H1 (cell line): ENCODE results near the gene CD300LF. TPM values are rescaled to one million over a fixed set of nuclear protein-coding genes. Genes with fewer than 3 reads are reported as not detected.
A peak's percentile ranks its signal among the peaks of the same experiment; 100 is the strongest.

Source experiments
- CTCF ChIA-PET: fragments of 300-600 bp; sonication (Branson Sonifier 250); formaldehyde crosslinking; loops from one replicate; lab custom pipeline; 2021; ENCODE audit not compliant: partially characterized antibody; lab: Charles Lee
- POLR2A ChIA-PET: fragments of 300-600 bp; sonication (Branson Sonifier 250); formaldehyde crosslinking; loops from one replicate; lab custom pipeline; 2021; ENCODE audit warnings: inconsistent platforms; ENCODE audit not compliant: partially characterized antibody; lab: Charles Lee
- DNase-seq, 2 experiments: peaks; one replicate each; pipeline versions ENCODE4 v3.0.0 to v3.0.0-alpha.2; 2010 to 2022; ENCODE audit warnings: low spot score in 2 of 2, low read depth in 1 of 2, mixed read lengths in 1 of 2
- FAIRE-seq: peaks from 2 replicates; lab custom pipeline; 2011; peaks lifted over from hg19 to GRCh38; lab: Jason Lieb, UNC
- H2AFZ ChIP-seq: 2 replicates; pipeline ENCODE4 v1.8.1; 2012; ENCODE audit warnings: low read length, inconsistent platforms
- H2AK5ac ChIP-seq: 2 replicates; pipeline ENCODE4 v1.6.1; 2013; ENCODE audit warnings: low read depth, low read length
- H2BK120ac ChIP-seq: replicated peaks from 2 replicates; pipeline ENCODE3; 2013; ENCODE audit warnings: low read depth, low read length, inconsistent platforms
- H2BK12ac ChIP-seq: 2 replicates; pipeline ENCODE4 v1.6.1; 2013; ENCODE audit warnings: low read depth, low read length
- H2BK15ac ChIP-seq: 2 replicates; pipeline ENCODE4 v1.6.1; 2013; ENCODE audit warnings: low read length
- H2BK20ac ChIP-seq: 2 replicates; pipeline ENCODE4 v1.6.1; 2013; ENCODE audit warnings: low read length
- H2BK5ac ChIP-seq: 2 replicates; pipeline ENCODE4 v1.6.1; 2013; ENCODE audit warnings: low read depth, low read length
- H3K14ac ChIP-seq: 2 replicates; pipeline ENCODE4 v1.6.1; 2013; ENCODE audit warnings: inconsistent platforms; ENCODE audit not compliant: insufficient read length
- H3K18ac ChIP-seq: 2 replicates; pipeline ENCODE4 v1.6.1; 2013; ENCODE audit warnings: low read length; ENCODE audit errors: extremely low read depth
- H3K23ac ChIP-seq: 2 replicates; pipeline ENCODE4 v1.6.1; 2013; ENCODE audit warnings: inconsistent platforms; ENCODE audit not compliant: insufficient read length
- H3K23me2 ChIP-seq: 2 replicates; pipeline ENCODE4 v1.6.1; 2013; ENCODE audit warnings: low read depth, low read length
- H3K27ac ChIP-seq: 2 replicates; pipeline ENCODE4 v1.6.1; 2011; ENCODE audit warnings: low read depth, low read length, inconsistent platforms
- H3K27me3 ChIP-seq, 4 experiments: replicated peaks in 1 of 4; 1 replicate in 1 of 4; 2 replicates in 3 of 4; pipeline versions ENCODE4 v1.6.1 to v1.8.1; 2011 to 2013; ENCODE audit warnings: low read length in 3 of 4, mild to moderate bottlenecking in 3 of 4, inconsistent platforms in 2 of 4, mixed read lengths in 2 of 4, moderate library complexity in 1 of 4; ENCODE audit not compliant: control insufficient read depth in 3 of 4, insufficient read depth in 3 of 4; ENCODE audit errors: extremely low read depth in 1 of 4
- H3K36me3 ChIP-seq, 4 experiments: 2 replicates each; pipeline versions ENCODE4 v1.6.1 to v1.8.1; 2011 to 2013; ENCODE audit warnings: mild to moderate bottlenecking in 4 of 4, low read length in 3 of 4, moderate library complexity in 2 of 4, control low read depth in 1 of 4, inconsistent platforms in 1 of 4; ENCODE audit not compliant: insufficient read depth in 4 of 4, control insufficient read depth in 2 of 4
- H3K4ac ChIP-seq: replicated peaks from 2 replicates; pipeline ENCODE3; 2013; ENCODE audit warnings: low read length, low read depth, mixed read lengths, inconsistent platforms; ENCODE audit not compliant: insufficient read length
- H3K4me1 ChIP-seq, 4 experiments: replicated peaks in 1 of 4; 1 replicate in 1 of 4; 2 replicates in 3 of 4; pipeline versions ENCODE4 v1.6.1 to v1.8.1; 2011 to 2013; ENCODE audit warnings: low read length in 3 of 4, inconsistent platforms in 2 of 4, mixed read lengths in 1 of 4; ENCODE audit not compliant: insufficient read depth in 4 of 4, control insufficient read depth in 3 of 4
- H3K4me2 ChIP-seq, 2 experiments: 2 replicates each; pipeline versions ENCODE4 v1.6.1 to v1.8.1; 2011 to 2013; ENCODE audit warnings: low read depth in 2 of 2, low read length in 2 of 2, control low read depth in 1 of 2, inconsistent platforms in 1 of 2, mild to moderate bottlenecking in 1 of 2; ENCODE audit not compliant: insufficient read depth in 1 of 2
- H3K4me3 ChIP-seq, 4 experiments: fragments of 200-600, 300-600 bp in 1 of 4; sonication (generic), shearing (Covaris generic), sonication (Bioruptor Twin) in 1 of 4; 2 replicates each; pipeline versions ENCODE4 v1.5.1 to v1.8.1; 2011 to 2016; ENCODE audit warnings: low read length in 4 of 4, low read depth in 3 of 4, control low read depth in 2 of 4, inconsistent platforms in 2 of 4, mild to moderate bottlenecking in 2 of 4, mixed read lengths in 1 of 4, moderate library complexity in 1 of 4; ENCODE audit not compliant: insufficient read depth in 2 of 4; ENCODE audit errors: extremely low read depth in 1 of 4
- H3K56ac ChIP-seq: replicated peaks from 2 replicates; pipeline ENCODE3; 2013; ENCODE audit warnings: low read depth, mild to moderate bottlenecking, mixed read lengths, low read length, inconsistent platforms; ENCODE audit not compliant: insufficient read length
- H3K79me1 ChIP-seq: 2 replicates; pipeline ENCODE4 v1.6.1; 2013; ENCODE audit warnings: low read depth, low read length, control low read depth
- H3K79me2 ChIP-seq, 2 experiments: 2 replicates each; pipeline versions ENCODE4 v1.6.1 to v1.8.1; 2012 to 2013; ENCODE audit warnings: low read length in 2 of 2, mild to moderate bottlenecking in 2 of 2, inconsistent platforms in 1 of 2; ENCODE audit not compliant: insufficient read depth in 2 of 2, control insufficient read depth in 1 of 2
- H3K9ac ChIP-seq, 4 experiments: replicated peaks in 1 of 4; 1 replicate in 1 of 4; 2 replicates in 3 of 4; pipeline versions ENCODE4 v1.6.1 to v1.8.1; 2011 to 2013; ENCODE audit warnings: low read depth in 3 of 4, low read length in 3 of 4, control low read depth in 2 of 4, mild to moderate bottlenecking in 2 of 4, moderate library complexity in 2 of 4, inconsistent platforms in 1 of 4; ENCODE audit errors: extremely low read depth in 1 of 4
- H3K9me3 ChIP-seq, 2 experiments: 2 replicates each; pipeline versions ENCODE4 v1.6.1 to v1.8.1; 2012 to 2013; ENCODE audit warnings: mild to moderate bottlenecking in 2 of 2, moderate library complexity in 2 of 2, control low read depth in 1 of 2, inconsistent platforms in 1 of 2, low read depth in 1 of 2, low read length in 1 of 2, mixed read lengths in 1 of 2; ENCODE audit not compliant: insufficient read depth in 2 of 2
- H4K20me1 ChIP-seq, 2 experiments: replicated peaks in 1 of 2; 2 replicates each; pipeline versions ENCODE3 to v1.8.1; 2011 to 2013; ENCODE audit warnings: inconsistent platforms in 2 of 2, low read length in 2 of 2, mild to moderate bottlenecking in 1 of 2; ENCODE audit not compliant: insufficient read depth in 2 of 2, control insufficient read depth in 1 of 2
- H4K5ac ChIP-seq: 2 replicates; pipeline ENCODE4 v1.6.1; 2013; ENCODE audit warnings: low read length, low read depth, mixed read lengths, inconsistent platforms; ENCODE audit not compliant: insufficient read length
- H4K8ac ChIP-seq: 2 replicates; pipeline ENCODE4 v1.8.0; 2013; ENCODE audit warnings: mild to moderate bottlenecking, moderate library complexity, low read length, inconsistent platforms; ENCODE audit not compliant: insufficient read depth; ENCODE audit errors: extremely low read depth
- H4K91ac ChIP-seq: replicated peaks from 2 replicates; pipeline ENCODE3; 2013; ENCODE audit warnings: low read length, mixed read lengths, inconsistent platforms; ENCODE audit not compliant: insufficient read length
- CHD1 ChIP-seq: IDR thresholded peaks from 2 replicates; pipeline ENCODE4 v1.6.1; 2012; ENCODE audit warnings: low read depth, low read length, improper control_type of control experiment
- EZH2 ChIP-seq: fragments of 200-600 bp; sonication (generic); IDR thresholded peaks from 2 replicates; pipeline ENCODE4 v1.7.1; 2012; ENCODE audit warnings: low read depth, mild to moderate bottlenecking, moderate library complexity, low read length, inconsistent platforms; ENCODE audit not compliant: severe bottlenecking
- GABPA ChIP-seq: IDR thresholded peaks from 2 replicates; pipeline ENCODE4 v1.6.1; 2011; ENCODE audit warnings: mild to moderate bottlenecking, low read length, moderate library complexity, borderline replicate concordance; ENCODE audit not compliant: insufficient read depth
- HDAC6 ChIP-seq: IDR thresholded peaks from one replicate; pipeline ENCODE4 v1.7.1; 2012; ENCODE audit warnings: low read depth, mild to moderate bottlenecking, inconsistent platforms, low read length, moderate library complexity
- NANOG ChIP-seq: IDR thresholded peaks from 2 replicates; pipeline ENCODE4 v1.6.1; 2011; ENCODE audit warnings: low read length, low read depth, mild to moderate bottlenecking, inconsistent platforms; ENCODE audit not compliant: insufficient read depth, poor library complexity, severe bottlenecking
- POLR2AphosphoS5 ChIP-seq: IDR thresholded peaks from 2 replicates; pipeline ENCODE4 v1.6.1; 2011; ENCODE audit warnings: low read depth, low read length
- POU5F1 ChIP-seq: IDR thresholded peaks from 2 replicates; pipeline ENCODE4 v1.6.1; 2011; ENCODE audit warnings: low read depth, mild to moderate bottlenecking, low read length, moderate library complexity
- RAD21 ChIP-seq, 2 experiments: IDR thresholded peaks in 1 of 2; conservative IDR thresholded peaks in 1 of 2; 2 replicates each; pipeline ENCODE4 v1.6.1; 2011; ENCODE audit warnings: low read depth in 2 of 2, low read length in 2 of 2, improper control_type of control experiment in 1 of 2, inconsistent platforms in 1 of 2, mild to moderate bottlenecking in 1 of 2, moderate library complexity in 1 of 2
- SIN3A ChIP-seq, 2 experiments: IDR thresholded peaks in 1 of 2; conservative IDR thresholded peaks in 1 of 2; 2 replicates each; pipeline ENCODE4 v1.6.1; 2011 to 2012; ENCODE audit warnings: low read length in 2 of 2, improper control_type of control experiment in 1 of 2, low read depth in 1 of 2, mild to moderate bottlenecking in 1 of 2
- TAF7 ChIP-seq: optimal IDR thresholded peaks from 2 replicates; pipeline ENCODE3; 2011; ENCODE audit warnings: low read depth, mild to moderate bottlenecking, inconsistent platforms, low read length, moderate library complexity, borderline replicate concordance
- TCF12 ChIP-seq: IDR thresholded peaks from 2 replicates; pipeline ENCODE4 v1.6.1; 2011; ENCODE audit warnings: low read depth, mild to moderate bottlenecking, low read length
- TEAD4 ChIP-seq: IDR thresholded peaks from 2 replicates; pipeline ENCODE4 v1.6.1; 2012; ENCODE audit warnings: low read depth, low read length, inconsistent platforms, mixed read lengths
- WGBS, 2 experiments: shearing (Covaris generic) in 1 of 2; methylation state at CpG; one replicate each; pipeline versions ENCODE4 v1.1.6 to v1.1.7; 2013 to 2015; ENCODE audit warnings: low lambda C conversion rate in 2 of 2, mixed read lengths in 2 of 2, inconsistent platforms in 1 of 2, low coverage in 1 of 2, missing lambda C conversion rate in 1 of 2; ENCODE audit not compliant: insufficient replicate concordance in 2 of 2, insufficient coverage in 1 of 2, insufficient read length in 1 of 2; ENCODE audit errors: extremely low coverage in 1 of 2, missing lambda C conversion rate in 1 of 2; 5-methylcytosine and 5-hydroxymethylcytosine counted together
- polyA plus RNA-seq, 7 experiments: library from polyadenylated mRNA; depleted of rRNA in 3 of 7; stranded (reverse) in 5 of 7; unstranded in 2 of 7; fragments of >200 nt in 5 of 7; fragments of 200-250 nt in 2 of 7; gene quantifications; 1 replicate in 5 of 7; 2 replicates in 1 of 7; 4 replicates in 1 of 7; pipeline versions ENCODE4 v1.2.1 to v1.2.3, GENCODE V29; 2011 to 2013; ENCODE audit warnings: missing spikeins in 2 of 7, mixed read lengths in 2 of 7
- total RNA-seq: library from RNA; stranded (reverse); fragmentation: NEBNext Ultra II Directional; extraction: Animal tissue kit (Norgen Biotek cat#: 25700); gene quantifications from 2 replicates; pipeline ENCODE4 v1.2.1, GENCODE V29; 2021

Gene CD300LF
- total and polyA plus RNA-seq, 2 of the 8 experiments (the other 6 are each of a cell fraction or from before 2014, with no cell fraction given): not detected

DNA sequence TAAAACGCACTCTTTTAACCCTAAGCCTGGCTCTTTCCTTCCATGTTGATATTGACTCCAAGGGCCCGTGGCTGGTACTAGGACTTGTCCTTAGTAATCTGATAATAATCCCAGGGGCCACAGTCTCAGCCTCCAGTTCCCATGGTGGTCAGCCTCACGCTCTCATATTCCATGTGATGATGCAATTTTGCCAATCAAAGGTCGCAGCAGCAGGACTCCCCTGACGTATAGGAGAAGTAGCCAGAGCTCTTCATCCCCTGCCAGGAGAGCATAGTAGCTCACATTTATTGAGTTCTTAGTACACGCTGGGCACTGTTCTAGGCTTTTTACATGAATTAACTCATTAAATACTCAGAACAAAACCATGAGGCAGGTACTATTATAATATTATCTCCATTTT lies 42.4 kb downstream of the CD300LF start:
- no peak overlapping the region for H2AFZ ChIP-seq
- H3K4me1 ChIP-seq: no peaks in the 10 kb centered on the region; a peak in 1 of 7 replicates
- H3K4me3 ChIP-seq: no peak overlapping the region
- WGBS, 2 experiments: 71% methylated on average over 6 of the region's 6 CpGs; no CpG with 5 or more reads in 1 of the 2 experiments
- no peak overlapping the region for H2AK5ac ChIP-seq
- no peak for DNase-seq
- no peak overlapping the region for H3K14ac ChIP-seq
- no peak overlapping the region for H2BK12ac ChIP-seq
- no peak overlapping the region for H2BK120ac ChIP-seq
- H4K8ac ChIP-seq: no peak overlapping the region
- peaks cover 0 to 7% of the 10 kb centered on the region in 2 experiments for H4K20me1 ChIP-seq
- no peak overlapping the region for H3K9ac ChIP-seq
- H4K91ac ChIP-seq: no peak overlapping the region
- CTCF ChIA-PET: interaction anchor here (0.6 to 6.1 kb wide), 9 partner anchors 12 to 198 kb away, joined by 3 to 40 read pairs (median 6); partner anchors contain the start of genes CD300H and RAB37
- no peak for FAIRE-seq
- H2BK5ac ChIP-seq: no peak overlapping the region
- no peak overlapping the region for H4K5ac ChIP-seq
- no peak for TF ChIP-seq EZH2
- TF ChIP-seq RAD21 (IDR thresholded peaks at IDR 0.05 in 1 of 2, conservative IDR thresholded peaks at IDR 0.05 in 1 of 2; ENCODE audit: low read depth in 2 of 2, low read length in 2 of 2): no peak
- TF ChIP-seq HDAC6: no peak
- TF ChIP-seq NANOG: no peak
- no peak for TF ChIP-seq POLR2AphosphoS5
- TF ChIP-seq CHD1: no peak
- no peak for TF ChIP-seq TAF7
- TF ChIP-seq TEAD4: no peak
- TF ChIP-seq SIN3A (conservative IDR thresholded peaks at IDR 0.05 in 1 of 2, IDR thresholded peaks at IDR 0.05 in 1 of 2; ENCODE audit: low read depth in 1 of 2, low read length in 2 of 2): no peak
- TF ChIP-seq POU5F1: no peak
- TF ChIP-seq GABPA: no peak
- TF ChIP-seq TCF12: no peak
- TF ChIP-seq, all 59 proteins: peak for 0
- no peaks in the 10 kb centered on the region for H3K23me2 ChIP-seq
- no peak overlapping the region for H3K4ac ChIP-seq
- no peaks in the 10 kb centered on the region for H3K36me3 ChIP-seq
- no peaks in the 10 kb centered on the region for H3K79me2 ChIP-seq
- H3K79me1 ChIP-seq: no peaks in the 10 kb centered on the region
- POLR2A ChIA-PET: no interaction called here
- no peaks in the 10 kb centered on the region for H3K9me3 ChIP-seq
- H3K27ac ChIP-seq: no peak overlapping the region
- H2BK20ac ChIP-seq: no peak overlapping the region
- no peak overlapping the region for H3K23ac ChIP-seq
- H3K18ac ChIP-seq: no peak overlapping the region
- H3K27me3 ChIP-seq: peaks cover 10 to 53% (median 35%) of the 10 kb centered on the region in 4 experiments
- H3K4me2 ChIP-seq: peak overlapping the region in 1 of 2 experiments; percentile 28; a peak in 1 of 4 replicates
- H2BK15ac ChIP-seq: no peak overlapping the region
- H3K56ac ChIP-seq: no peak overlapping the region
